H1 (cell line): Measurements from ENCODE around the gene P2RY14.

Experiments
- HDAC2 ChIP-seq, 2 experiments: fragments of 300-600 bp in 1 of 2; sonication (generic) in 1 of 2; IDR thresholded peaks; 2 replicates each; pipeline ENCODE4 v1.6.1; 2011 to 2012; ENCODE audit warnings: low read depth in 2 of 2, low read length in 2 of 2, mild to moderate bottlenecking in 2 of 2, moderate library complexity in 2 of 2, borderline replicate concordance in 1 of 2, inconsistent platforms in 1 of 2
- KDM5A ChIP-seq: fragments of 200-600 bp; IDR thresholded peaks from 2 replicates; pipeline ENCODE4 v1.7.1; 2012; ENCODE audit warnings: mild to moderate bottlenecking, low read length, inconsistent platforms, mixed read lengths
- POLR2AphosphoS5 ChIP-seq: IDR thresholded peaks from 2 replicates; pipeline ENCODE4 v1.6.1; 2011; ENCODE audit warnings: low read depth, low read length
- RAD21 ChIP-seq, 2 experiments: IDR thresholded peaks in 1 of 2; conservative IDR thresholded peaks in 1 of 2; 2 replicates each; pipeline ENCODE4 v1.6.1; 2011; ENCODE audit warnings: low read depth in 2 of 2, low read length in 2 of 2, improper control_type of control experiment in 1 of 2, inconsistent platforms in 1 of 2, mild to moderate bottlenecking in 1 of 2, moderate library complexity in 1 of 2
- SP1 ChIP-seq: IDR thresholded peaks from 2 replicates; pipeline ENCODE4 v1.6.1; 2011; ENCODE audit warnings: low read depth, low read length
- SUZ12 ChIP-seq: fragments of 200-600 bp; sonication (generic); IDR thresholded peaks from 2 replicates; pipeline ENCODE4 v1.6.1; 2012; ENCODE audit warnings: mild to moderate bottlenecking, inconsistent platforms, low read length, moderate library complexity, mixed read lengths
- TEAD4 ChIP-seq: IDR thresholded peaks from 2 replicates; pipeline ENCODE4 v1.6.1; 2012; ENCODE audit warnings: low read depth, low read length, inconsistent platforms, mixed read lengths
- YY1 ChIP-seq: IDR thresholded peaks from 2 replicates; pipeline ENCODE4 v1.6.1; 2011; ENCODE audit warnings: low read depth, mild to moderate bottlenecking, low read length
- TF ChIP-seq, protein P1 (sequence below): IDR thresholded peaks from 2 replicates; pipeline ENCODE4 v1.6.1; 2011; ENCODE audit warnings: low read depth, mild to moderate bottlenecking, low read length; ENCODE audit not compliant: insufficient read depth

DNA sequence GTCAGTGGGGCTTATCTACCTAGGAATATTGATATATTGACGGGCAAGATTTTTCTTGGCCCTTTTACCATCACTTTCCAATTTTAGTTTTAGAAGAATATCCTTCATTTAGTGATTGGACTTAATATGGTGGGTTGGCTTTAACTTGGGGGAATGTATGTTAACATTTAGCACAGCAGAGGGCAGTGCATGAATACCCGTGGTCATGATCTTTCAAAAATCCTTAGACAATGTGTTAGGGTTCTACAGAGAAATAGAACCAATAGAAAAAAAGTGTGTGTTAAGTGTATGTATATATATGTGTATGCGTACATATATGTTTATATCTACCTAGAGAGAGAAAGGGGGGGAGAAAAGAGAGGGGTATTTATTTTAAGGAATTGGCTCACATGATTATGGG, 112.2 kb downstream of the P2RY14 start:
- TF ChIP-seq SP1 = no peak
- TF ChIP-seq RAD21 (IDR thresholded peaks at IDR 0.05 in 1 of 2, conservative IDR thresholded peaks at IDR 0.05 in 1 of 2; ENCODE audit: low read depth in 2 of 2, low read length in 2 of 2) = no peak
- no peak for TF ChIP-seq YY1
- TF ChIP-seq HDAC2 (IDR thresholded peaks at IDR 0.05; ENCODE audit: borderline replicate concordance in 1 of 2, low read depth in 2 of 2, low read length in 2 of 2) = no peak
- no peak for TF ChIP-seq SUZ12
- no peak for TF ChIP-seq TEAD4
- TF ChIP-seq KDM5A = no peak
- no peak for TF ChIP-seq POLR2AphosphoS5
- TF ChIP-seq, protein P1, sequence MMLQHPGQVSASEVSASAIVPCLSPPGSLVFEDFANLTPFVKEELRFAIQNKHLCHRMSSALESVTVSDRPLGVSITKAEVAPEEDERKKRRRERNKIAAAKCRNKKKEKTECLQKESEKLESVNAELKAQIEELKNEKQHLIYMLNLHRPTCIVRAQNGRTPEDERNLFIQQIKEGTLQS = no peak
